Measurements from ENCODE around the gene MYADM. TPM values are rescaled to one million over a fixed set of nuclear protein-coding genes. Genes with fewer than 3 reads are reported as not detected.

Gene MYADM
- total and polyA plus RNA-seq, 2 of the 13 experiments (the other 11 are each of a cell fraction or from before 2014, with no cell fraction given) = 19.9 to 38.1 TPM

DNA sequence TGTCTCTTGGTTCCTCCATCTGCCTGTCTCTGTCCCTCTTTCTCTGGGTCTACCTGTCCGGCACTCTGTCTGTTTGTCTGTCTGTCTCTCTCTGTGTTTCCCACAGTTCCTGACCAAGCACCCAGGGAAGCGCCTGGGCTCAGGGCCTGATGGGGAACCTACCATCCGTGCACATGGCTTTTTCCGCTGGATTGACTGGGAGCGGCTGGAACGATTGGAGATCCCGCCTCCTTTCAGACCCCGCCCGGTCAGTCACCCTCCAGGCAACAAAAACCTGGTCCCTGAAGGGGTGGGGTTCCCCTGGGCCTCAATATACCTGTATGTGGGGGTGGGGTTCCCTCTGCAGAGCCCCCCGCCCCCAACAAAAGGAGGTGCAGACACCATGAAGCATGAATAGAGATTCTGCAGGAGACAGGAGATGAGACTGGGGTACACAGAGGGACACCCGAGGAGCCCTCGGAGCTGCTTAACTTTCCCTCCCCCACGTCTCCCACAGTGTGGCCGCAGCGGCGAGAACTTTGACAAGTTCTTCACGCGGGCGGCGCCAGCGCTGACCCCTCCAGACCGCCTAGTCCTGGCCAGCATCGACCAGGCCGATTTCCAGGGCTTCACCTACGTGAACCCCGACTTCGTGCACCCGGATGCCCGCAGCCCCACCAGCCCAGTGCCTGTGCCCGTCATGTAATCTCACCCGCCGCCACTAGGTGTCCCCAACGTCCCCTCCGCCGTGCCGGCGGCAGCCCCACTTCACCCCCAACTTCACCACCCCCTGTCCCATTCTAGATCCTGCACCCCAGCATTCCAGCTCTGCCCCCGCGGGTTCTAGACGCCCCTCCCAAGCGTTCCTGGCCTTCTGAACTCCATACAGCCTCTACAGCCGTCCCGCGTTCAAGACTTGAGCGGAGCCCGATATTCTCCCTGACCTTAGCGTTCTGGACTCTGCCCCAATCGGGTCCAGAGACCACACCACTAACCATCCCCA is 38.8 kb downstream of the MYADM start (continued):
- TF ChIP-seq, protein P1, sequence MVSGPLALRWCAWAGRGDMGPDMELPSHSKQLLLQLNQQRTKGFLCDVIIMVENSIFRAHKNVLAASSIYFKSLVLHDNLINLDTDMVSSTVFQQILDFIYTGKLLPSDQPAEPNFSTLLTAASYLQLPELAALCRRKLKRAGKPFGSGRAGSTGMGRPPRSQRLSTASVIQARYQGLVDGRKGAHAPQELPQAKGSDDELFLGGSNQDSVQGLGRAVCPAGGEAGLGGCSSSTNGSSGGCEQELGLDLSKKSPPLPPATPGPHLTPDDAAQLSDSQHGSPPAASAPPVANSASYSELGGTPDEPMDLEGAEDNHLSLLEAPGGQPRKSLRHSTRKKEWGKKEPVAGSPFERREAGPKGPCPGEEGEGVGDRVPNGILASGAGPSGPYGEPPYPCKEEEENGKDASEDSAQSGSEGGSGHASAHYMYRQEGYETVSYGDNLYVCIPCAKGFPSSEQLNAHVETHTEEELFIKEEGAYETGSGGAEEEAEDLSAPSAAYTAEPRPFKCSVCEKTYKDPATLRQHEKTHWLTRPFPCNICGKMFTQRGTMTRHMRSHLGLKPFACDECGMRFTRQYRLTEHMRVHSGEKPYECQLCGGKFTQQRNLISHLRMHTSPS (CRISPR knock-in tag; IDR thresholded peaks at IDR 0.05; ENCODE audit: low read depth) = no peak
- TF ChIP-seq HNRNPLL (IDR thresholded peaks at IDR 0.05; ENCODE audit: low read depth, low read length, poor library complexity, severe bottlenecking) (peak; percentile 18), ZNF512 (CRISPR knock-in tag; IDR thresholded peaks at IDR 0.05) (no peak), RERE (CRISPR knock-in tag; IDR thresholded peaks at IDR 0.05; ENCODE audit: low read depth) (no peak), HCFC1 (IDR thresholded peaks at IDR 0.05; ENCODE audit: low read depth, low read length) (no peak), U2AF1 (optimal IDR thresholded peaks at IDR 0.05; ENCODE audit: low read depth, low read length) (no peak), ZNF382 (CRISPR knock-in tag; IDR thresholded peaks at IDR 0.05; ENCODE audit: borderline replicate concordance) (no peak), ZNF609 (CRISPR knock-in tag; IDR thresholded peaks at IDR 0.05; ENCODE audit: borderline replicate concordance) (no peak), MTF2 (CRISPR knock-in tag; IDR thresholded peaks at IDR 0.05; ENCODE audit: borderline replicate concordance) (0 out of 2 replicates have a peak, but pooled peaks have one; percentile 36), MZF1 (CRISPR knock-in tag; IDR thresholded peaks at IDR 0.05; ENCODE audit: borderline replicate concordance) (no peak), ISL2 (CRISPR knock-in tag; IDR thresholded peaks at IDR 0.05) (no peak), XRCC5 (optimal IDR thresholded peaks at IDR 0.05; ENCODE audit: low read length) (peak; percentile 18), ZNF576 (CRISPR knock-in tag; IDR thresholded peaks at IDR 0.05) (peak; percentile 94; the same call in 1 of the 2 replicates)

Data from HepG2 (cell line).